H54 (cell line): Measurements from ENCODE around the gene SIT1.
A peak's percentile ranks its signal among the peaks of the same experiment; 100 is the strongest.

Experiments
- DNase-seq: peaks from one replicate; pipeline ENCODE4 v3.0.0; 2011; ENCODE audit warnings: low spot score, mixed read lengths; ENCODE audit not compliant: insufficient read length
- FAIRE-seq: peaks from 3 replicates; lab custom pipeline; 2011; peaks lifted over from hg19 to GRCh38; lab: Jason Lieb, UNC
- POLR2A ChIP-seq: IDR thresholded peaks from 2 replicates; pipeline ENCODE4 v1.6.1; 2011; ENCODE audit warnings: low read depth, mild to moderate bottlenecking, low read length

The SIT1 gene

DNA sequence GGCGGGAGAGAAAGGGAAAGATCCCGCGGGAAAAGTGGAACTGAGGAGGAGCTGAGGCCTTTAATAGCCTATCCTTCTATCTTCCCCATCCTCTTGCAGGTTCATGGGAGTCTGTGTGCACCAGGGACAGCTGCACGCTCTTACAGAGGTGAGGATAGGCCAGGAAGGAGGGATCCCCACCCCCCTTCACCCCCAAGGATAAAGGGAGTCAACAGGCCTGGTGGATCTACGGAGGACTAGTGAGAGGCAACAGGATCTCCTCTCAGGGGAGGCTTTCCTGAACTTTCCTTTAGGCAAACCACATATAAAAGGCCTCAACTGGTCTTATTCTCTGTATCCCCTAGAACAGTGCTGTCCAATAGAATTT is 44.6 kb downstream of the SIT1 start:
- DNase-seq (no peak), FAIRE-seq (no peak)
- no peak for TF ChIP-seq POLR2A

GRCh38 chr9:35605351-35606137 is 45.2 kb downstream of the SIT1 start:
- FAIRE-seq (no peak), DNase-seq (peak; percentile 33)
- no peak for TF ChIP-seq POLR2A

- no peak for FAIRE-seq
- peak; percentile 64 for DNase-seq
- TF ChIP-seq POLR2A: no peak
Observed at GRCh38 chr9:35604578-35605350, 46.0 kb downstream of the SIT1 start, which contains the start of gene TESK1. Gene TESK1, plus strand, starts transcription at chr9:35605262. Its CDS starts 358 bp downstream, at chr9:35605620.

GRCh38 chr9:35603986-35604577 is 46.6 kb downstream of the SIT1 start:
- peak; percentile 54 for TF ChIP-seq POLR2A
- DNase-seq: peak; percentile 96
- peak; percentile 90 for FAIRE-seq

- no peak for DNase-seq
Observed at GRCh38 chr9:35603506-35603985, 47.2 kb downstream of the SIT1 start.

DNA sequence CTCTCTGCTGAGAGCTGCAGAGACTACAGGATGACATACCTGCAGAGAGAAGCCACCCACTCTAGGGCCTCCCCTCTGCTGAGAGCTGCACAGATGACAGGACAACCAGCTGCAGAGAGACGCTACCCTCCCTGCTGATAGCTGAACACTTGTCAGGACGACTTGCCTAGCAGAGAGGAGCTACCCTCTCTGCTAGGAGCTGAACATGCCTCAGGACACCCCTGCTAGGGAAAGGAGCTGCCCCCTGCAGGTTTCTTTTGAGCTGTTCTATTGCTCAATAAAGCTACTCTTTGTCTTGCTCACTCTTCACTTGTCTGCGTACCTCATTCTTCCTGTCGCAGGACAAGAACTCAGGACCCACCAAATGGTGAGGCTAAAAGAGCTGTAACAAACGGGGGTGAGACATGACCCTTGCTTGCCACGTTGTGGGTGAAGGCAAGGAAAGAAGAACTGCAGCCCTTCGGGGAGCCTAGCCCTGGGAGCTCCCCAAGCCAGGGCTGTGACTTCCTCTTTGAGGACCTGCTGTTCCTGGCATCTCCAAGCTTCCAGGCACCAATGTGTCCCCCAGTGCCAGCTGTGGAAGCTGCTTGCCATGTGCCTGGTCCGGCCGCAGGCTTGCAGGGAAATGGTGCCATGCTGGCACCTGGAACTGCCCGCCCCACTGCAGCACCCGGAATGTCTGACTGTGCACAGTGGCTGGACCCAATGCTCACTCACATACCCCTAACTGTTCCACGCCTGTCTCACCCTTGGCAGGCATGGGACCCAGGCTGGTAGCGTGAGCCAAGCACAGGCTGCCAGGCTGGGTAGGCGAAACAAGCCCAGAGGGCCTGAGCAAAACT is 50.7 kb downstream of the SIT1 start:
- FAIRE-seq (no peak), DNase-seq (no peak)
- no peak for TF ChIP-seq POLR2A

More at GRCh38 chr9:35603506-35603985, 47.2 kb downstream of the SIT1 start:
- no peak for FAIRE-seq
- TF ChIP-seq POLR2A: no peak
